Stomach (tissue), 9 donors: ENCODE measurements around the gene PLEKHA4. TPM values are rescaled to one million over a fixed set of nuclear protein-coding genes. Genes with fewer than 3 reads are reported as not detected.
"Not testable (repeated sequence)": the region's sequence is repeated elsewhere in the genome, so short reads cannot be mapped to it uniquely, and the experiment has no call there.

Experiments used
- DNase-seq, 2 donors: peaks; one replicate each; pipeline versions ENCODE4 v3.0.0 to v3.0.0-alpha.2; 2013 to 2019
- H3K27ac ChIP-seq, 5 donors: fragments of 200-600 bp in 4 of 5; sonication (generic) in 4 of 5; one replicate each; pipeline ENCODE4 v1.5.1; 2013 to 2019; ENCODE audit warnings: mild to moderate bottlenecking in 1 of 5, moderate library complexity in 1 of 5
- H3K27me3 ChIP-seq, 3 donors: fragments of 200-600 bp; sonication (generic); one replicate each; pipeline ENCODE4 v1.5.1; 2017 to 2019; ENCODE audit warnings: mixed run types in 1 of 3
- H3K36me3 ChIP-seq, 4 donors: fragments of 200-600 bp; sonication (generic); 1 replicate in 3 of 4; 2 replicates in 1 of 4; pipeline ENCODE4 v1.5.1; 2016 to 2019
- H3K4me1 ChIP-seq, 4 donors: fragments of 200-600 bp; sonication (generic); one replicate each; pipeline ENCODE4 v1.5.1; 2016 to 2019
- H3K4me3 ChIP-seq, 4 donors: fragments of 200-600 bp; sonication (generic) in 3 of 4; one replicate each; pipeline ENCODE4 v1.5.1; 2016 to 2019; ENCODE audit warnings: mild to moderate bottlenecking in 1 of 4
- H3K9me3 ChIP-seq, 4 donors: fragments of 200-600 bp; sonication (generic); one replicate each; pipeline ENCODE4 v1.5.1; 2016 to 2019
- CTCF ChIP-seq, 7 experiments: fragments of 450-650 bp in 4 of 7; fragments of 200-600 bp in 3 of 7; sonication (generic) in 3 of 7; IDR thresholded peaks; one replicate each; pipeline ENCODE4 v1.5.1; 2016 to 2019; ENCODE audit warnings: antibody characterized with exemption in 7 of 7, control low read depth in 2 of 7, mild to moderate bottlenecking in 1 of 7
- EP300 ChIP-seq: sonication (generic); formaldehyde crosslinking; IDR thresholded peaks from one replicate; pipeline ENCODE4 v1.6.1; 2017; ENCODE audit warnings: antibody characterized with exemption
- POLR2A ChIP-seq, 4 donors: fragments of 450-650 bp; IDR thresholded peaks; one replicate each; pipeline ENCODE4 v1.6.1; 2016; ENCODE audit warnings: antibody characterized with exemption in 4 of 4, control low read depth in 2 of 4, mild to moderate bottlenecking in 1 of 4, moderate library complexity in 1 of 4
- POLR2AphosphoS5 ChIP-seq, 3 donors: sonication (generic); formaldehyde crosslinking; IDR thresholded peaks; one replicate each; pipeline ENCODE4 v1.6.1; 2016; ENCODE audit warnings: antibody characterized with exemption in 3 of 3
- WGBS, 5 donors: extraction: QIAGEN DNeasy Blood & Tissue Kit in 3 of 5; methylation state at CpG; one replicate each; pipeline versions ENCODE4 v1.1.5 to v1.1.7; 2013 to 2018; 5-methylcytosine and 5-hydroxymethylcytosine counted together
- intact Hi-C: fragments of 100-400 bp; cut with DNase I; formaldehyde crosslinking; loops from one replicate; pipeline ENCODE4 v1.15.1; 2023; ENCODE audit warnings: low total_unique reads
- polyA plus RNA-seq, 3 donors: library from polyadenylated mRNA; stranded (reverse); fragments of 200-250 nt; gene quantifications; one replicate each; pipeline ENCODE4 v1.2.3, GENCODE V29; 2013
- total RNA-seq, 5 donors: library from RNA; depleted of rRNA; stranded (reverse); fragments of >200 nt; gene quantifications; one replicate each; pipeline versions ENCODE4 v1.1.0 to v1.2.3, GENCODE V29; 2014 to 2016
- donor health status: healthy with polysubstance abuse.
- donor health status: Bipolar disorder and iron deficiency.
- donor health status: healthy.

Gene PLEKHA4
- total and polyA plus RNA-seq, 8 donors, result 1.7 to 85.0 (median 30.0) TPM

GRCh38 chr19:48878196-48879024 is 10.0 kb upstream of the PLEKHA4 start:
- no peak overlapping the region for H3K4me3 ChIP-seq
- peaks cover 34 to 55% (median 49%) of the 10 kb centered on the region in 4 donors for H3K36me3 ChIP-seq
- TF ChIP-seq POLR2AphosphoS5 (IDR thresholded peaks at IDR 0.05) (peak in 2 of 3 donors; percentile 56 to 82), EP300 (no peak), CTCF (IDR thresholded peaks at IDR 0.05) (no peak)
- H3K27ac ChIP-seq, result peak overlapping the region; percentile 62 to 100 (median 99)
- peaks cover 51 to 80% (median 61%) of the 10 kb centered on the region in 4 donors for H3K4me1 ChIP-seq
- DNase-seq, result peak; percentile 59 to 85
- no peaks in the 10 kb centered on the region for H3K27me3 ChIP-seq
- 50 to 63% (median 54%) methylated on average over 11 of the region's 11 CpGs for WGBS, 5 donors
- intact Hi-C loops, result no loop called here
- no peaks in the 10 kb centered on the region for H3K9me3 ChIP-seq

- no peak overlapping the region for H3K4me3 ChIP-seq
- peak overlapping the region in 4 of 5 donors; percentile 63 to 100 (median 100) for H3K27ac ChIP-seq
- peaks cover 34 to 59% (median 50%) of the 10 kb centered on the region in 4 donors for H3K36me3 ChIP-seq
- no peaks in the 10 kb centered on the region for H3K27me3 ChIP-seq
- H3K9me3 ChIP-seq, result no peaks in the 10 kb centered on the region
- TF ChIP-seq POLR2A (IDR thresholded peaks at IDR 0.05) (no peak), POLR2AphosphoS5 (IDR thresholded peaks at IDR 0.05) (peak in 1 of 3 donors; percentile 2)
- DNase-seq, result no peak
- intact Hi-C loops, result no loop called here
- H3K4me1 ChIP-seq, result peaks cover 53 to 82% (median 66%) of the 10 kb centered on the region in 4 donors
- 80 to 90% (median 88%) methylated on average over 6 of the region's 6 CpGs for WGBS, 5 donors
Observed at GRCh38 chr19:48877855-48878195, 9.4 kb upstream of the PLEKHA4 start.

GRCh38 chr19:48876043-48876981 is 7.9 kb upstream of the PLEKHA4 start:
- H3K9me3 ChIP-seq, H3K27me3 ChIP-seq, intact Hi-C loops: not testable (repeated sequence)
- peak overlapping the region; percentile 73 to 100 (median 96) for H3K4me3 ChIP-seq
- DNase-seq, result peak; percentile 62 to 67
- H3K36me3 ChIP-seq, result peaks cover 34 to 59% (median 50%) of the 10 kb centered on the region in 4 donors
- 58 to 60% (median 59%) methylated on average over 30 of the region's 30 CpGs for WGBS, 5 donors
- H3K27ac ChIP-seq, result peak overlapping the region; percentile 62 to 100 (median 100)
- TF ChIP-seq POLR2AphosphoS5 (IDR thresholded peaks at IDR 0.05), result peak in 2 of 3 donors; percentile 12 to 28
- peaks cover 57 to 80% (median 71%) of the 10 kb centered on the region in 4 donors for H3K4me1 ChIP-seq

GRCh38 chr19:48874303-48875135 is 6.1 kb upstream of the PLEKHA4 start:
- WGBS, 5 donors, result 7 to 21% (median 12%) methylated on average over 17 of the region's 17 CpGs
- H3K4me1 ChIP-seq, result peaks cover 55 to 70% (median 68%) of the 10 kb centered on the region in 4 donors
- no peaks in the 10 kb centered on the region for H3K27me3 ChIP-seq
- H3K4me3 ChIP-seq, result peak overlapping the region; percentile 73 to 100 (median 96)
- intact Hi-C loops, result no loop called here
- no peaks in the 10 kb centered on the region for H3K9me3 ChIP-seq
- peaks cover 34 to 59% (median 50%) of the 10 kb centered on the region in 4 donors for H3K36me3 ChIP-seq
- peak overlapping the region; percentile 98 to 100 (median 100) for H3K27ac ChIP-seq
- TF ChIP-seq EP300, result no peak
- no peak for TF ChIP-seq POLR2AphosphoS5 (IDR thresholded peaks at IDR 0.05)
- no peak for TF ChIP-seq CTCF (IDR thresholded peaks at IDR 0.05)
- TF ChIP-seq POLR2A (IDR thresholded peaks at IDR 0.05), result no peak
- peak; percentile 61 to 75 for DNase-seq
